ENCODE results near the gene ITGAD. TPM values are rescaled to one million over a fixed set of nuclear protein-coding genes. Genes with fewer than 3 reads are reported as not detected.

ITGAD gene
- total RNA-seq, 1 experiment from 2014 or later, result not detected

GRCh38 chr16:31403590-31404352, 10.6 kb downstream of the ITGAD start:
- Histone ChIP-seq H3K23me2 (ENCODE audit: insufficient read length, low read depth, low read length, poor library complexity, severe bottlenecking) (no peaks in the 10 kb centered on the region), H3K14ac (ENCODE audit: insufficient read depth, low read length) (no peak overlapping the region), H2AFZ (ENCODE audit: low read length) (no peak overlapping the region), H3T11ph (ENCODE audit: low read length) (no peak overlapping the region), H3K9me3 (ENCODE audit: control insufficient read depth, low read depth, low read length) (no peaks in the 10 kb centered on the region), H3K23ac (ENCODE audit: insufficient read length, low read depth, low read length) (no peak overlapping the region), H3K4me1 (ENCODE audit: insufficient read depth, low read length) (no peaks in the 10 kb centered on the region), H2AK5ac (ENCODE audit: insufficient read length, low read length) (no peak overlapping the region), H3K27me3 (ENCODE audit: insufficient read depth, low read length) (no peaks in the 10 kb centered on the region), H3K4ac (ENCODE audit: low read depth, low read length) (no peak overlapping the region), H2BK5ac (ENCODE audit: insufficient read length, low read length) (no peak overlapping the region), H2BK12ac (ENCODE audit: insufficient read length, low read depth, low read length) (no peak overlapping the region), H4K5ac (ENCODE audit: insufficient read length, low read depth, low read length) (no peak overlapping the region), H4K20me1 (ENCODE audit: control insufficient read depth, insufficient read depth, insufficient read length) (no peaks in the 10 kb centered on the region), H3K79me2 (ENCODE audit: insufficient read depth, low read length) (no peaks in the 10 kb centered on the region), H3K27ac (ENCODE audit: insufficient read length, low read depth, low read length) (no peak overlapping the region), H3K9ac (ENCODE audit: extremely low read depth, insufficient read length, low read length) (no peak overlapping the region), H2BK20ac (ENCODE audit: low read depth, low read length, poor library complexity, severe bottlenecking) (no peak overlapping the region), H3K4me2 (ENCODE audit: insufficient read depth, insufficient read length, low read length) (no peak overlapping the region), H2BK120ac (ENCODE audit: low read depth, low read length, poor library complexity, severe bottlenecking) (no peak overlapping the region), H3K56ac (ENCODE audit: insufficient read length, low read depth, low read length) (no peak overlapping the region), H2BK15ac (ENCODE audit: low read depth, low read length) (no peak overlapping the region), H4K91ac (ENCODE audit: insufficient read length, low read depth, low read length) (no peak overlapping the region), H4K8ac (replicated peaks; ENCODE audit: insufficient read length, low read depth, low read length) (no peak overlapping the region), H3K18ac (ENCODE audit: insufficient read length, low read depth, low read length) (no peak overlapping the region), H3K79me1 (ENCODE audit: insufficient read depth, low read depth, low read length, poor library complexity, severe bottlenecking) (no peaks in the 10 kb centered on the region)
- DNase-seq, result no peak
- no peaks in the 10 kb centered on the region for H3K4me1 Mint-ChIP-seq
- peaks cover 0 to 4% (median 0%) of the 10 kb centered on the region in 3 experiments; a peak in 2 of 7 replicates for H3K36me3 Mint-ChIP-seq (ENCODE audit: insufficient read depth in 1 of 3, low read depth in 3 of 3)
- TF ChIP-seq CTCF (conservative IDR thresholded peaks at IDR 0.05), result no peak
- H3K27me3 Mint-ChIP-seq (ENCODE audit: low read depth), result peaks cover 14% of the 10 kb centered on the region
- no peak overlapping the region for H3K4me3 Mint-ChIP-seq
- H3K27ac Mint-ChIP-seq, result no peak overlapping the region
- no CpG with 5 or more reads among the region's 21 CpGs for WGBS (ENCODE audit: extremely low coverage, insufficient read length, low lambda C conversion rate)
- peaks cover 0 to 3% of the 10 kb centered on the region in 2 experiments; a peak in 1 of 5 replicates for H3K9me3 Mint-ChIP-seq

Data from H9 (cell line).